ENCODE results near the gene MYH7B.

DNA sequence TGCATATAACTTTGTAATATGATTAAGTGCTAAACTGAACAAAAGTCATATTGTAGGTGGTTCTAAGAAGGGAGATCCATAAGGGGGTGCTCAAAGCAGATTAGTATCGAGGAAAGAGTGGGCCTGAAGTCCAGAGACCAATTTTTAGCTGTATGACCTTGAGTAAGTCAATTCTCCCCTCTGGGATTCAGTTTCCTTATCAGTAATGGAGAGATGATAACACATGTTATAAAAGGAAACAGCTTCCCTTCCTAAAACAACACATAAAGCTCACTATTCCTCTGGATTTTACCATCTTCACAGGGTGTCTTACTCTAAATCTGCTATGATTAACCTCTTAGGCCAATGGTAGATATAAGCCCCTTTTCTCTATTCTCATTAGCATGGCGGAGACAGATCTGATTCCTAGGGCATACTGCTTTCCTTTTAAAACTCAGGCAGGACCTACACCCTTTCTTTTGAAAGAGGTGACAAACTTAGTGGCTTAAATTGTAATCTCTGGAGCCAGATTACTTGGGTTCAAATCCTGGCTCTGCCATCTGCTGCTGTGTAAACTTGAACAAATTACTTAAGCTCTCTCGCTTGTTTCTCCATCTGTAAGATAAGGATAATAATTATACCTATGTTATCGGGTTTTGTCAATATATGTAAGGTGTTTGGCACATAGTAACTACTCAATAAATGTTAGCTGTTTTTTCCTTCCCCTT is 39.8 kb upstream of the MYH7B start:
- TF ChIP-seq CTCF (IDR thresholded peaks at IDR 0.05; ENCODE audit: low read depth, low read length) (no peak), EZH2phosphoT487 (IDR thresholded peaks at IDR 0.05; ENCODE audit: low read depth) (no peak)
